Activated naive CD4-positive, alpha-beta T cell treated with anti-CD3 and anti-CD28 coated beads, Interleukin-2, amount 10 ng/mL, durations not matched to agents 5 hours and 36 hours (primary cell): ENCODE results near the gene APOBEC3A. TPM values are rescaled to one million over a fixed set of nuclear protein-coding genes. Genes with fewer than 3 reads are reported as not detected.

ENCODE experiments used
- total RNA-seq, 2 experiments: library from RNA; stranded (reverse); gene quantifications; one replicate each; pipeline ENCODE4 v1.2.3, GENCODE V29; 2021

The APOBEC3A gene
- total RNA-seq, result not detected

GRCh38 chr22:38957046-38957770, at the start of gene APOBEC3A:
Gene APOBEC3A, plus strand, starts transcription at chr22:38957609. Its CDS starts 83 bp downstream, at chr22:38957692.

GRCh38 chr22:38981992-38982927, 24.9 kb downstream of the APOBEC3A start, which contains the start of gene APOBEC3B:
Gene APOBEC3B, plus strand, starts transcription at chr22:38982347. Its CDS starts 107 bp downstream, at chr22:38982454.

Other genes starting within 250 kb of the APOBEC3A start
- gene SUN2, start 201.6 kb upstream of the APOBEC3A start, total RNA-seq, result 100 to 1,000 TPM; 582 to 593 TPM
- gene DNAL4, start 163.5 kb upstream of the APOBEC3A start, total RNA-seq, result 1 to 10 TPM; 8.2 to 8.5 TPM
- gene NPTXR, start 113.6 kb upstream of the APOBEC3A start, total RNA-seq, result 1 to 10 TPM; 1.4 to 1.6 TPM
- gene CBX6, start 85.4 kb upstream of the APOBEC3A start, total RNA-seq, result 10 to 100 TPM; 55.7 to 57.8 TPM
- gene APOBEC3B, start 24.7 kb downstream of the APOBEC3A start, total RNA-seq, result 10 to 100 TPM; 10.1 to 12.1 TPM
- 100 to 1,000 TPM in 1 of 2 experiments, 10 to 100 TPM in 1; 99.8 to 104 TPM for gene APOBEC3C, start 56.6 kb downstream of the APOBEC3A start, total RNA-seq
- 10 to 100 TPM; 37.9 to 39.2 TPM for gene APOBEC3D, start 63.5 kb downstream of the APOBEC3A start, total RNA-seq
- 10 to 100 TPM; 23.8 to 26.5 TPM for gene APOBEC3F, start 83.3 kb downstream of the APOBEC3A start, total RNA-seq
- 10 to 100 TPM; 71.0 to 73.3 TPM for gene APOBEC3G, start 119.7 kb downstream of the APOBEC3A start, total RNA-seq
- 10 to 100 TPM; 42.5 to 45.7 TPM for gene APOBEC3H, start 139.6 kb downstream of the APOBEC3A start, total RNA-seq
- gene CBX7, start 195.1 kb downstream of the APOBEC3A start, total RNA-seq, result 10 to 100 TPM; 18.0 to 18.3 TPM